HepG2 (cell line): ENCODE data around the gene CLASP1. TPM values are rescaled to one million over a fixed set of nuclear protein-coding genes. Genes with fewer than 3 reads are reported as not detected.

Source experiments
- ATAC-seq: fragments of 200-7000 bp; cut with Tn5 transposase; 3 replicates; pipeline ENCODE4 v1.9.1; 2020; ENCODE audit warnings: mild to moderate bottlenecking, moderate library complexity
- BruUV-seq: library from RNA; stranded (reverse); fragments of 400-500 nt; replicated peaks from 2 replicates; lab custom pipeline; 2021; lab: Mats Ljungman, UMichigan
- CTCF ChIA-PET: fragments of 300-600 bp; formaldehyde crosslinking; extraction: SDS; loops from one replicate; lab custom pipeline; 2021; ENCODE audit warnings: low total read pairs, inconsistent platforms, low intra/inter-chr PET ratio; lab: Yijun Ruan, JAX
- POLR2A ChIA-PET: fragments of 350-600 bp; sonication (Branson Sonifier 250); formaldehyde crosslinking; loops from one replicate; lab custom pipeline; 2020; ENCODE audit warnings: antibody characterized with exemption, inconsistent platforms; lab: Yijun Ruan, JAX
- DNase-seq: peaks from one replicate; pipeline ENCODE4 v3.0.0-alpha.2; 2015; ENCODE audit warnings: low spot score
- FAIRE-seq: peaks from 3 replicates; lab custom pipeline; 2011; peaks lifted over from hg19 to GRCh38; lab: Jason Lieb, UNC
- H2AFZ ChIP-seq: one replicate; pipeline ENCODE4 v1.6.1; 2011; ENCODE audit warnings: low read length, inconsistent platforms
- H3K27ac ChIP-seq: fragments of 300-600 bp; 3 replicates; pipeline ENCODE4 v1.8.0; 2011; ENCODE audit warnings: mixed run types, mild to moderate bottlenecking, mixed read lengths, low read length, inconsistent platforms; ENCODE audit not compliant: insufficient read depth; ENCODE audit errors: extremely low read length
- H3K27me3 ChIP-seq, 2 experiments: fragments of 200-600 bp in 1 of 2; 2 replicates in 1 of 2; 3 replicates in 1 of 2; pipeline versions ENCODE4 v1.6.0 to v1.8.0; 2011; ENCODE audit warnings: low read length in 2 of 2, mild to moderate bottlenecking in 2 of 2, moderate library complexity in 2 of 2, inconsistent platforms in 1 of 2; ENCODE audit not compliant: insufficient read depth in 2 of 2, control insufficient read depth in 1 of 2
- H3K36me3 ChIP-seq, 2 experiments: fragments of 200-600 bp in 1 of 2; replicated peaks in 1 of 2; 2 replicates in 1 of 2; 3 replicates in 1 of 2; pipeline versions ENCODE4 v1.5.1 to v1.8.0; 2011; ENCODE audit warnings: low read length in 2 of 2, inconsistent platforms in 1 of 2; ENCODE audit not compliant: insufficient read depth in 2 of 2, control insufficient read depth in 1 of 2
- H3K4me1 ChIP-seq: 2 replicates; pipeline ENCODE4 v1.5.1; 2012; ENCODE audit warnings: low read length, inconsistent platforms; ENCODE audit not compliant: insufficient read depth
- H3K4me2 ChIP-seq: 2 replicates; pipeline ENCODE4 v1.6.0; 2011; ENCODE audit warnings: low read depth, low read length, inconsistent platforms
- H3K4me3 ChIP-seq, 3 experiments: fragments of 200-600 bp in 1 of 3; sonication (generic), shearing (Covaris generic) in 1 of 3; replicated peaks in 1 of 3; 2 replicates each; pipeline ENCODE4 v1.5.1; 2011 to 2016; ENCODE audit warnings: low read length in 3 of 3, inconsistent platforms in 2 of 3, low read depth in 2 of 3, mild to moderate bottlenecking in 2 of 3, control low read depth in 1 of 3, mixed read lengths in 1 of 3; ENCODE audit not compliant: insufficient read depth in 1 of 3
- H3K79me2 ChIP-seq: one replicate; pipeline ENCODE4 v1.6.1; 2011; ENCODE audit warnings: low read length, inconsistent platforms; ENCODE audit not compliant: insufficient read depth
- H3K9ac ChIP-seq: 2 replicates; pipeline ENCODE4 v1.6.0; 2011; ENCODE audit warnings: mild to moderate bottlenecking, low read depth, low read length, inconsistent platforms; ENCODE audit not compliant: insufficient read depth
- H3K9me3 ChIP-seq: 2 replicates; pipeline ENCODE4 v1.5.1; 2012; ENCODE audit warnings: mild to moderate bottlenecking, low read length
- H4K20me1 ChIP-seq: 2 replicates; pipeline ENCODE4 v1.6.0; 2011; ENCODE audit warnings: inconsistent platforms, mild to moderate bottlenecking, low read length, moderate library complexity; ENCODE audit not compliant: insufficient read depth
- ARNT2 ChIP-seq: sonication (generic); formaldehyde crosslinking; IDR thresholded peaks from 2 replicates; pipeline ENCODE4 v1.8.0; 2022; ENCODE audit warnings: mild to moderate bottlenecking, low read depth, missing genetic modification reagents, moderate library complexity
- BRF2 ChIP-seq: sonication (generic); formaldehyde crosslinking; IDR thresholded peaks from 2 replicates; pipeline ENCODE4 v1.8.1; 2022; ENCODE audit warnings: mild to moderate bottlenecking, missing genetic modification reagents
- DRAP1 ChIP-seq: IDR thresholded peaks from 2 replicates; pipeline ENCODE4 v1.6.1; 2016; ENCODE audit warnings: missing genetic modification reagents, missing compliant biosample characterization
- MAFF ChIP-seq: IDR thresholded peaks from 2 replicates; pipeline ENCODE4 v1.6.1; 2011; ENCODE audit warnings: low read depth, low read length, improper control_type of control experiment
- MAFK ChIP-seq, 2 experiments: IDR thresholded peaks in 1 of 2; conservative IDR thresholded peaks in 1 of 2; 2 replicates each; pipeline ENCODE4 v1.6.1; 2011; ENCODE audit warnings: improper control_type of control experiment in 2 of 2, low read length in 2 of 2
- MTF2 ChIP-seq: sonication (generic); formaldehyde crosslinking; IDR thresholded peaks from 2 replicates; pipeline ENCODE4 v1.5.0; 2020; ENCODE audit warnings: missing genetic modification reagents, borderline replicate concordance
- TEAD3 ChIP-seq: optimal IDR thresholded peaks from 2 replicates; pipeline ENCODE3; 2016; ENCODE audit warnings: borderline replicate concordance
- ZNF24 ChIP-seq: fragments of 450-650 bp; IDR thresholded peaks from 2 replicates; pipeline ENCODE4 v1.6.1; 2017; ENCODE audit warnings: antibody characterized with exemption, mild to moderate bottlenecking
- ZNF414 ChIP-seq: sonication (generic); formaldehyde crosslinking; IDR thresholded peaks from 2 replicates; pipeline ENCODE4 v1.5.0; 2020; ENCODE audit warnings: missing genetic modification reagents
- ZNF709 ChIP-seq: sonication (generic); formaldehyde crosslinking; IDR thresholded peaks from 2 replicates; pipeline ENCODE4 v1.5.0; 2020; ENCODE audit warnings: mild to moderate bottlenecking, missing genetic modification reagents
- ZNF816 ChIP-seq: sonication (generic); formaldehyde crosslinking; IDR thresholded peaks from 2 replicates; pipeline ENCODE4 v1.8.0; 2022; ENCODE audit warnings: missing genetic modification reagents, mild to moderate bottlenecking, borderline replicate concordance
- ZUFSP ChIP-seq: sonication (generic); formaldehyde crosslinking; IDR thresholded peaks from 2 replicates; pipeline ENCODE4 v1.9.0; 2021; ENCODE audit warnings: missing genetic modification reagents, mild to moderate bottlenecking, borderline replicate concordance
- WGBS: methylation state at CpG from one replicate; pipeline ENCODE4 v1.1.6; 2017; ENCODE audit warnings: low lambda C conversion rate; 5-methylcytosine and 5-hydroxymethylcytosine counted together
- in situ Hi-C: cut with HindIII; loops from 2 replicates; pipeline ENCODE4 v1.10.0; 2017; ENCODE audit warnings: low pct_unique_long_range_greater_than_20kb; ENCODE audit not compliant: extremely low pct_ligation_motif_present
- intact Hi-C: fragments of 100-400 bp; cut with micrococcal nuclease; formaldehyde crosslinking; loops from one replicate; pipeline ENCODE4 v1.10.0; 2022; ENCODE audit not compliant: unreplicated experiment
- polyA plus RNA-seq, 8 experiments: library from polyadenylated mRNA; depleted of rRNA in 3 of 8; stranded (reverse) in 7 of 8; unstranded in 1 of 8; fragments of >200 nt; fragmentation: Illumina TruSeq in 4 of 8; extraction: Trizol in 4 of 8; gene quantifications; 2 replicates each; pipeline versions ENCODE4 v1.2.1 to v1.2.3, GENCODE V29; 2011 to 2016; ENCODE audit warnings: low read depth in 4 of 8, missing spikeins in 1 of 8, mixed read lengths in 1 of 8; ENCODE audit not compliant: insufficient read depth in 1 of 8
- total RNA-seq, 5 experiments: library from RNA; depleted of rRNA; stranded (reverse); fragments of >200 nt; fragmentation: Illumina TruSeq; extraction: Trizol; gene quantifications; 2 replicates each; pipeline ENCODE4 v1.2.3, GENCODE V29; 2016; ENCODE audit warnings: low read depth in 1 of 5

CLASP1 gene
- total and polyA plus RNA-seq, 2 of the 13 experiments (the other 11 are each of a cell fraction or from before 2014, with no cell fraction given) = 11.7 to 47.9 TPM

GRCh38 chr2:121362226-121362625 is 287.0 kb downstream of the CLASP1 start:
- no peaks in the 10 kb centered on the region for H3K4me1 ChIP-seq
- 94% methylated on average over 1 of the region's 1 CpG for WGBS
- DNase-seq (no peak), FAIRE-seq (no peak), ATAC-seq (no peak)
- CTCF ChIA-PET = no interaction called here
- no peak overlapping the region for H3K9ac ChIP-seq
- H3K4me3 ChIP-seq = no peak overlapping the region
- peaks cover 45 to 81% of the 10 kb centered on the region in 2 experiments for H3K36me3 ChIP-seq
- H2AFZ ChIP-seq = no peak overlapping the region
- TF ChIP-seq MAFF (peak; percentile 60), MTF2 (CRISPR knock-in tag) (no peak), ZNF816 (CRISPR knock-in tag) (no peak), MAFK (conservative IDR thresholded peaks at IDR 0.05 in 1 of 2, IDR thresholded peaks at IDR 0.05 in 1 of 2; ENCODE audit: low read length in 2 of 2) (peak; percentile 31 to 55; a peak in 2 of 4 replicates)
- TF ChIP-seq, all 625 proteins: peak for 2
- Histone ChIP-seq H3K4me2 (no peak overlapping the region), H3K27me3 (no peaks in the 10 kb centered on the region), H3K9me3 (no peaks in the 10 kb centered on the region), H3K27ac (no peak overlapping the region), H3K79me2 (no peaks in the 10 kb centered on the region), H4K20me1 (no peaks in the 10 kb centered on the region)
- in situ Hi-C loops = no loop called here
- no TSS peak for BruUV-seq
- intact Hi-C loops = no loop called here
- POLR2A ChIA-PET = no interaction called here

- no peak overlapping the region for H3K27ac ChIP-seq
- no peaks in the 10 kb centered on the region for H3K27me3 ChIP-seq
- DNase-seq (no peak), ATAC-seq (no peak), FAIRE-seq (no peak)
- H2AFZ ChIP-seq = no peak overlapping the region
- POLR2A ChIA-PET = no interaction called here
- no peaks in the 10 kb centered on the region for H3K79me2 ChIP-seq
- H3K9me3 ChIP-seq = no peaks in the 10 kb centered on the region
- no peak overlapping the region for H3K4me2 ChIP-seq
- WGBS = 95% methylated on average over 8 of the region's 8 CpGs
- BruUV-seq = no TSS peak
- no peak overlapping the region for H3K9ac ChIP-seq
- CTCF ChIA-PET = no interaction called here
- intact Hi-C loops (no loop called here), in situ Hi-C loops (no loop called here)
- H3K4me3 ChIP-seq = no peak overlapping the region
- H4K20me1 ChIP-seq = no peaks in the 10 kb centered on the region
- H3K4me1 ChIP-seq = peaks cover 7% of the 10 kb centered on the region
- H3K36me3 ChIP-seq = peaks cover 40 to 74% of the 10 kb centered on the region in 2 experiments
- TF ChIP-seq ZNF414 (no peak), TEAD3 (CRISPR knock-in tag) (no peak), ZUFSP (CRISPR knock-in tag) (no peak), DRAP1 (CRISPR knock-in tag) (no peak), ARNT2 (CRISPR knock-in tag) (no peak), ZNF24 (no peak), ZNF709 (CRISPR knock-in tag) (no peak), BRF2 (no peak)
Observed at GRCh38 chr2:121360566-121361300, 288.5 kb downstream of the CLASP1 start.
